Right cardiac atrium (tissue), 5 donors: ENCODE data around the gene DIPK1C. TPM values are rescaled to one million over a fixed set of nuclear protein-coding genes. Genes with fewer than 3 reads are reported as not detected.

Source experiments
- polyA plus RNA-seq: library from polyadenylated mRNA; stranded (reverse); fragments of 200-250 nt; gene quantifications from one replicate; pipeline ENCODE4 v1.2.3, GENCODE V29; 2013
- total RNA-seq, 4 donors: library from RNA; stranded (reverse); fragmentation: NEBNext Ultra II Directional; extraction: Animal tissue kit (Norgen Biotek cat#: 25700); gene quantifications; one replicate each; pipeline ENCODE4 v1.2.1, GENCODE V29; 2021
- donor health status: healthy with polysubstance abuse.
- donor health status: DM: no; HTN: yes; CAD: no.
- donor health status: DM: no; HTN: no; CAD: no.
- donor health status: DM: no; HTN: yes; CAD: no; lungs with severe emphysema.
- donor health status: DM: yes; HTN: yes; CAD: no.

The DIPK1C gene
- total and polyA plus RNA-seq, 5 donors: 0.83 to 5.7 (median 2.1) TPM; not detected in 1

Other genes with a start within 250 kb of the DIPK1C start
- 10 to 100 TPM; 40.4 to 53.6 (median 48.8) TPM for gene CYB5A, start 165.3 kb downstream of the DIPK1C start, total RNA-seq
- gene CYB5A, start 165.3 kb downstream of the DIPK1C start, polyA plus RNA-seq: 91.8 TPM
- gene C18orf63, start 141.5 kb downstream of the DIPK1C start, total RNA-seq: not detected
- not detected for gene C18orf63, start 141.5 kb downstream of the DIPK1C start, polyA plus RNA-seq
- 10 to 100 TPM; 52.1 to 60.7 (median 55.0) TPM for gene CNDP2, start 39.1 kb upstream of the DIPK1C start, total RNA-seq
- gene CNDP2, start 39.1 kb upstream of the DIPK1C start, polyA plus RNA-seq: 41.0 TPM
- gene CNDP1, start 77.2 kb upstream of the DIPK1C start, total RNA-seq: not detected
- gene CNDP1, start 77.2 kb upstream of the DIPK1C start, polyA plus RNA-seq: 0.05 TPM
- 10 to 100 TPM; 10.6 to 14.7 (median 12.9) TPM for gene ZNF407, start 140.6 kb upstream of the DIPK1C start, total RNA-seq
- gene ZNF407, start 140.6 kb upstream of the DIPK1C start, polyA plus RNA-seq: 3.8 TPM